GM20000 (cell line): ENCODE data around the gene FLRT1.

Experiments used
- DNase-seq: peaks from one replicate; pipeline ENCODE4 v3.0.0; 2012; ENCODE audit warnings: low spot score
- CTCF ChIP-seq: IDR thresholded peaks from 2 replicates; pipeline ENCODE4 v1.5.1; 2012; ENCODE audit warnings: mild to moderate bottlenecking, control low read depth; ENCODE audit errors: extremely low read depth, missing control alignments

Gene FLRT1

GRCh38 chr11:64069401-64070313 is 33.9 kb downstream of the FLRT1 start:
- no peak for DNase-seq
- no peak for TF ChIP-seq CTCF

GRCh38 chr11:64070314-64070681 is 34.6 kb downstream of the FLRT1 start:
- no peak for DNase-seq
- no peak for TF ChIP-seq CTCF

GRCh38 chr11:64071849-64072248 is 36.1 kb downstream of the FLRT1 start:
- DNase-seq = no peak
- no peak for TF ChIP-seq CTCF

- DNase-seq = no peak
- TF ChIP-seq CTCF = no peak
Measured at GRCh38 chr11:64072403-64072802, 36.7 kb downstream of the FLRT1 start.

DNA sequence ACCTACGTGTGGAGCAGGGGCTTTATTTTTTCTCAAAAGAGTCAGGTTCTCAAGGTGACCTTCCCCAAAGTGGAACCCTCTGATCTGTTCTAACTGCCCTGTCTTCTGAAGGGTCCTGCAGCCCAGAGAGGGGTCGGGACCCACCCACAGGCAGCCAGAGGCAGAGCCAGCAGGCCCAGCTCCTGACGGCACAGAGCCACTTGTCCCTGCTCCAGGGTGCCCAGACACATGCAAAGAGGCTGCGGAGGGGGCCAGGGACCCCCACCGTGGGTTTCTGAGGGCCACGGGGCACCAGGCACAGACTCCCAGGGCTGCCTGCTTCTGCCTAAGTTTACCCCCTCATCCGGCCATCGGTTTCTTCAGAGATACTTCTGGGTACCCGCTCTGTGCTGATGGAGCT is 37.1 kb downstream of the FLRT1 start:
- TF ChIP-seq CTCF = no peak
- no peak for DNase-seq

- DNase-seq = no peak
- no peak for TF ChIP-seq CTCF
Measured at GRCh38 chr11:64073542-64073941, 37.8 kb downstream of the FLRT1 start.

DNA sequence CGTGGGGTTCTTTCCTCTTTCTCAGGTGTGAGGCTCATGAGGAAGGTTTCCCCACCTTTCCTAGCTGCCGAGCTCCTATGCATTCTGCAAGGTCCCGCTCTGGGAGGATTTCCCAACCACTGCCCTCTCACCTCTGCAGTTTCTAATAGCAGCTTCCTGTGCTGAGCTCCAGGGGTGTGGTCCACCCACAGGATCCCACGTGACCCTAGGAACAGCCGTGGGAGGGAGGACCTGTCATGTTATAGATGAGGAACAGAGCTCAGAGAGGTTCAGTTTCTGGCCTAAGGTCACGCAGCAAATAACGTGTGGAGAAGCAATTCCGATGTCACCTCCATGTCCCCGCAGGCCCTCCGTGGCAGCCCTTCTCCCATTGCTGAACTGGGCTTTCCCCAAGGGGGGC is 38.5 kb downstream of the FLRT1 start:
- no peak for TF ChIP-seq CTCF
- DNase-seq = no peak
